Subcutaneous adipose tissue (tissue), 4 donors: ENCODE results near the gene HOTAIR. TPM values are rescaled to one million over a fixed set of nuclear protein-coding genes. Genes with fewer than 3 reads are reported as not detected.

Experiments used
- CTCF ChIP-seq: fragments of 450-650 bp; IDR thresholded peaks from one replicate; pipeline ENCODE4 v1.5.1; 2016; ENCODE audit warnings: low read depth, mild to moderate bottlenecking, control low read depth, antibody characterized with exemption, moderate library complexity
- total RNA-seq, 4 donors: library from RNA; depleted of rRNA; stranded (reverse); fragments of >200 nt; gene quantifications; one replicate each; pipeline ENCODE4 v1.1.0, GENCODE V29; 2016

The HOTAIR gene
- total RNA-seq, 4 donors from 2014 or later: 0.34 to 3.4 (median 0.61) TPM

GRCh38 chr12:53951577-53952334, 23.0 kb downstream of the HOTAIR start:
- no peak for TF ChIP-seq CTCF

- TF ChIP-seq CTCF: no peak
Observed at GRCh38 chr12:53950789-53951576, 23.8 kb downstream of the HOTAIR start.

- no peak for TF ChIP-seq CTCF
Observed at GRCh38 chr12:53950437-53950773, 24.3 kb downstream of the HOTAIR start.

- TF ChIP-seq CTCF: no peak
Observed at GRCh38 chr12:53949631-53950436, 24.9 kb downstream of the HOTAIR start.

GRCh38 chr12:53948650-53949593, 25.8 kb downstream of the HOTAIR start:
- TF ChIP-seq CTCF: no peak

GRCh38 chr12:53947743-53948142, 27.0 kb downstream of the HOTAIR start:
- TF ChIP-seq CTCF: no peak
